GM10248 (cell line): ENCODE results near the gene OR51E2.

Source experiments
- CTCF ChIA-PET: fragments of 300-600 bp; sonication (Branson Sonifier 250); formaldehyde crosslinking; extraction: SDS; loops from one replicate; lab custom pipeline; 2021; ENCODE audit warnings: antibody characterized with exemption; lab: Yijun Ruan, JAX
- POLR2A ChIA-PET: fragments of 350-650 bp; sonication (Branson Sonifier 250); formaldehyde crosslinking; extraction: SDS; loops from one replicate; lab custom pipeline; 2020; ENCODE audit warnings: antibody characterized with exemption; lab: Yijun Ruan, JAX
- DNase-seq: peaks from one replicate; pipeline ENCODE4 v3.0.0; 2012; ENCODE audit errors: extremely low spot score
- CTCF ChIP-seq: IDR thresholded peaks from 2 replicates; pipeline ENCODE4 v1.5.1; 2012; ENCODE audit warnings: mild to moderate bottlenecking, low read depth; ENCODE audit errors: extremely low read depth, missing control alignments, control extremely low read depth

OR51E2 gene

GRCh38 chr11:4639931-4640330 lies 57.7 kb downstream of the OR51E2 start:
- POLR2A ChIA-PET, result no interaction called here
- TF ChIP-seq CTCF, result no peak
- no peak for DNase-seq
- CTCF ChIA-PET, result no interaction called here

- DNase-seq, result no peak
- POLR2A ChIA-PET, result no interaction called here
- no peak for TF ChIP-seq CTCF
- CTCF ChIA-PET, result interaction anchor here (0.7 to 3.6 kb wide), 33 partner anchors 9 to 1716 kb away, joined by 3 to 73 read pairs (median 6); partner anchors contain the start of genes OR51E2 and TRIM68
Observed at GRCh38 chr11:4637662-4638047, 60.0 kb downstream of the OR51E2 start.

- ChIA-PET POLR2A (no interaction called here), CTCF (interaction anchor here (0.5 to 3.6 kb wide), 43 partner anchors 9 to 1716 kb away, joined by 3 to 73 read pairs (median 4); partner anchors contain the start of genes MMP26, OR51E2 and TRIM68)
- DNase-seq, result peak; percentile 72
- TF ChIP-seq CTCF, result peak; percentile 94
Observed at GRCh38 chr11:4636962-4637661, 60.5 kb downstream of the OR51E2 start, which contains the start of gene OR51D1. TSS of gene OR51D1 (plus strand) at chr11:4637477. CDS start at chr11:4639791, 2,314 bp downstream.

GRCh38 chr11:4636136-4636535 lies 61.5 kb downstream of the OR51E2 start:
- POLR2A ChIA-PET, result no interaction called here
- no peak for DNase-seq
- no peak for TF ChIP-seq CTCF
- CTCF ChIA-PET, result interaction anchor here (0.5 to 3.6 kb wide), 33 partner anchors 10 to 369 kb away, joined by 3 to 73 read pairs (median 5); partner anchors contain the start of gene TRIM68
